Neuron (in vitro differentiated cells): ENCODE results near the gene GNPDA1.
A peak's percentile ranks its signal among the peaks of the same experiment; 100 is the strongest.
"Not testable (repeated sequence)": the region's sequence is repeated elsewhere in the genome, so short reads cannot be mapped to it uniquely, and the experiment has no call there.

Experiments used
- H2AFZ ChIP-seq: one replicate; pipeline ENCODE4 v1.6.1; 2013; ENCODE audit warnings: low read depth, mild to moderate bottlenecking, inconsistent platforms, low read length, moderate library complexity
- H3K27me3 ChIP-seq: one replicate; pipeline ENCODE4 v1.6.1; 2013; ENCODE audit warnings: low read length; ENCODE audit not compliant: insufficient read depth
- H3K36me3 ChIP-seq: one replicate; pipeline ENCODE4 v1.6.1; 2013; ENCODE audit warnings: low read length; ENCODE audit not compliant: insufficient read depth
- H3K4me1 ChIP-seq: one replicate; pipeline ENCODE4 v1.6.1; 2013; ENCODE audit warnings: low read length; ENCODE audit not compliant: insufficient read depth
- H3K4me3 ChIP-seq: 2 replicates; pipeline ENCODE4 v1.5.1; 2013; ENCODE audit warnings: mild to moderate bottlenecking, low read length, moderate library complexity
- H3K9me3 ChIP-seq: one replicate; pipeline ENCODE4 v1.6.1; 2013; ENCODE audit warnings: low read length

GNPDA1 gene

DNA sequence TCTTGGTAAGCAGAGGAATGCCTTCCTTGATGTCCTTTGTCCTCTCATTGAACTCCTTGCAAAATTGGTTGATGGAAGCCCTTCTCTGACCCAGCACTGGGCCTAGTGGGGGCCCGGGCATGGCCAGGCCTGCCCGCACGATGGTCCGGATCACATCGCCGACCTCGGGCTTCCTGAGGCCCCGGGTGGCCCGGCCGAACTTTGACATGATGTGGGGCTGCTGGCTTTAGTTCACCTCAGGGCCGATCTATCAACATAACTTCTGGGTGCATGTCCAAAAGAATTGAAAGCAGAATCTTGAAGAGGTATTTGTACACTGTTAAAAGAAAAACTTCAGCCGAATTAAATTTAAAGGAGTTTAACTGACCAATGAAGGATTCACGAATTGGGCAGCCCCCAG lies 24.1 kb upstream of the GNPDA1 start:
- Histone ChIP-seq H2AFZ (no peak overlapping the region), H3K9me3 (no peaks in the 10 kb centered on the region), H3K27me3 (no peaks in the 10 kb centered on the region), H3K4me3 (no peak overlapping the region), H3K4me1 (no peaks in the 10 kb centered on the region), H3K36me3 (no peaks in the 10 kb centered on the region)

DNA sequence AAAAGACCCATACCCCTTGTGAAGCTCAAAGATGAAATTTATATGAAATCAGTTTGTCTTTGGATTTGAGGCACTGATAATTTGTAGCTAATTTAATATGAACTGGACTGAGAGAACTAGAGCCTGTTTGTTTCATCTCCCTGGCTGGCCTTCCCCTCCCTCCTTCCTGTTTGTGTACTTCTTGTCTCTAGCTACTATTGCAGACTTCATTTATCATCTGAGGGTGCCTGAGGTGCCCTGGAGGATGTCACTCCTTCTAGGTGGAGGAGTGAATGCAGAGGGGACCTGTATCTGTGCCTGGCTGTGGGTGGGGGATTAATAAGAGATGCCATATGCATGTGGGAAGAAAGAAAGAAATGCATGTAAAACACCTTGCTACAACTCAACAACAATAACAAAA lies 22.2 kb upstream of the GNPDA1 start:
- H3K27me3 ChIP-seq, result no peaks in the 10 kb centered on the region
- H3K4me1 ChIP-seq, result no peaks in the 10 kb centered on the region
- no peak overlapping the region for H2AFZ ChIP-seq
- H3K4me3 ChIP-seq, result no peak overlapping the region
- H3K36me3 ChIP-seq, result no peaks in the 10 kb centered on the region
- no peaks in the 10 kb centered on the region for H3K9me3 ChIP-seq

GRCh38 chr5:142033632-142034567 lies 21.1 kb upstream of the GNPDA1 start:
- not testable (repeated sequence) for H3K9me3 ChIP-seq, H3K27me3 ChIP-seq, H2AFZ ChIP-seq, H3K4me1 ChIP-seq, H3K36me3 ChIP-seq, H3K4me3 ChIP-seq

DNA sequence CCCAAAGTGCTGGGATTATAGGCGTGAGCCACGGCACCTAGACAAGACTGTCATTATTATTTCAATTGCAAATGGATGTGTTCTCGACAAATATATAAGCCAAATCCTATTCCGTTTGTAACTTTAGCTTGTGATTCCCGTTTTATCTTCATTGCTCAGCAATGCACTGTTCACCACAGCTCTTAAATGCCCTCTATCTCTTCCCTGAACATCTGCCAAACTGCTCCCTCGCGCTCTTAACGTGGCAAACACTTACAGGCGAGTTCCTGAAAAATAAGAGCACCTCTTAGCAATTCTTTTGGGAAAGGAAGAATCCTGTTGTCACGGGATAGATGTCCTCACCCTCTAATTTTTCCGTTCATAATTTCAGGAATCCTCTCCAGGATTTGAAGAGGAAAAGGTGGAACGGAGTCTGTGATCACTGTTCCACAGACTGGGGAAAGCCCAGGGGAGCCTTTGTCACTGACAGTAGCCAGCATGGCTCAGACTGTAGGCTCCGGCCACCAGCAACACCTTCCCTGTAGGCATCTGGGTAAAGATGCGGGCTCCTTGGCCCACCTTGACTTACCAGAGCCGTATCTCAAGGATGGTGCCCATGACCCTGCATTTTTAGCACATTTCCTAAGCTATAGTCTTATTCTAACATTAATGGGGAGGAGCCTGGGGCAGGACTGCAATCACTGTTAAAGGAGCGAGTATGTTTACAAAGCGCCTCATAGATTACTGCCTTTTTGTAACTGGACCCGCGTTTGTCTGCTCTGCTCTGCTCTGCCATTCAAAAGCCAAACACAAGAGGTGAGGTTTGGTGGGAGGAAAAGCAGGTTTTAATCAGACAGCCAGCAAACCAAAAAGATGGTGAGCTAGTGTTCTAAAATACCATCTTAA lies 20.2 kb upstream of the GNPDA1 start:
- Histone ChIP-seq H3K9me3 (no peaks in the 10 kb centered on the region), H2AFZ (no peak overlapping the region), H3K36me3 (no peaks in the 10 kb centered on the region), H3K4me3 (no peak overlapping the region), H3K27me3 (no peaks in the 10 kb centered on the region), H3K4me1 (no peaks in the 10 kb centered on the region)

DNA sequence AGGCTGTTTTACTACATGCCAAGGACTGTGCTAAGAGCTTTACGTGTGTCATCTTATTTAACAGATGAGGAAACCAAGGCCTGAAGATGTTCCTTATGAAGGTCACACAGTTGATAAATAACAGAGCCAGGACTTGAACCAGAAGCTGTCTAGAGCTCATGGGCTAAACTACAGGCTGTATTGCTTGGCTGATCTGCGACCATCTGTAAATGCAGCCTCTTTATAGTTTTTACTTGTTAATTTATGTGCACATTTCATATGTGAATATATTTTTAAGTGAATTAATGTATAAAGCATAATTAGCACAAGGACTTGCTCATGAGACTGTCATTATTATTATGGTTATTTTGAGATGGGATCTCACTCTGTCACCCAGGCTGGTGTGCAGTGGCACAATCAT lies 19.3 kb upstream of the GNPDA1 start:
- no peak overlapping the region for H2AFZ ChIP-seq
- no peaks in the 10 kb centered on the region for H3K9me3 ChIP-seq
- no peaks in the 10 kb centered on the region for H3K36me3 ChIP-seq
- H3K4me3 ChIP-seq, result no peak overlapping the region
- H3K4me1 ChIP-seq, result no peaks in the 10 kb centered on the region
- no peaks in the 10 kb centered on the region for H3K27me3 ChIP-seq

DNA sequence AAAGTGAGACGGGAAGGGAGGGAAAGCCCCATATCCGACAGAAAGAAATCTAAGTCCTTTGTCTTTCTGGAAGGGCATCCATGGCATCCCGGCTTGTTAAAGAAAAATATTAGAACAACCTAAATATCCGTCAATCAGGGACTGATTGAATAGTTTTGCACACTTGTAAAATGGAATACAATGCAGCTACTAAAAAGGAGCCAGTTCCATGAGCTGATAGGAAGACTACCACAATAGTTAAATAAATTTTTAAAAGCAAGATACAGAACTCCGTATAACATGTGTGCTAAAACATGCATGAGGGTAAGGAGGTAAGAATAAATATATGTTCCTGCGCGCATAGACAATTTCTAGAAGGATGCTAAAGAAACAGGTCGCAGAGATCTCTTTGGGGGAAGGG lies 12.8 kb upstream of the GNPDA1 start:
- Histone ChIP-seq H2AFZ (peak overlapping the region; percentile 68), H3K36me3 (no peaks in the 10 kb centered on the region), H3K27me3 (no peaks in the 10 kb centered on the region), H3K9me3 (no peaks in the 10 kb centered on the region), H3K4me1 (peaks cover 2% of the 10 kb centered on the region), H3K4me3 (peak overlapping the region; percentile 64)

GRCh38 chr5:142024771-142025304 lies 12.0 kb upstream of the GNPDA1 start:
- Histone ChIP-seq H2AFZ (peak overlapping the region; percentile 68), H3K4me1 (peaks cover 2% of the 10 kb centered on the region), H3K4me3 (peak overlapping the region; percentile 64), H3K27me3 (no peaks in the 10 kb centered on the region), H3K36me3 (no peaks in the 10 kb centered on the region), H3K9me3 (no peaks in the 10 kb centered on the region)

DNA sequence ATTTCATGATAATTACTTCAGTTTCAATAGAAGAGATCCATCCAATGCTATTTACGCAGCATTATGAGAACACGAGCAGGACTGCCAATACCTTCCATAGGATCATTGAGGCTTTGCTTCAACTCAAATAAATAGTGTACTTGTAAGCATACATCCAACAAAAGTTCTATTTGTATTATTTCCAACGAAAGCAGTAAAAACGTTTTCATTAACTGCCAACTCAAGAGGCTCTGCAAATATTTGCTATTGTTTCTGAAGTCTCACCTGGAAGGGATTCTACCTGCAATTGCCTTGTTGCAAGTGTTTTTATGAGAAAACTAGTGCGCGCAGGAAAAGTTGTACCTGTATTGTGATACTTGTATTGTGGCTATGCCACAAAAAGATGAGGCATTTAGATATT lies 11.0 kb upstream of the GNPDA1 start:
- Histone ChIP-seq H3K36me3 (no peaks in the 10 kb centered on the region), H3K27me3 (no peaks in the 10 kb centered on the region), H3K4me3 (peak overlapping the region; percentile 64), H2AFZ (peak overlapping the region; percentile 68), H3K9me3 (no peaks in the 10 kb centered on the region), H3K4me1 (peaks cover 2% of the 10 kb centered on the region)

DNA sequence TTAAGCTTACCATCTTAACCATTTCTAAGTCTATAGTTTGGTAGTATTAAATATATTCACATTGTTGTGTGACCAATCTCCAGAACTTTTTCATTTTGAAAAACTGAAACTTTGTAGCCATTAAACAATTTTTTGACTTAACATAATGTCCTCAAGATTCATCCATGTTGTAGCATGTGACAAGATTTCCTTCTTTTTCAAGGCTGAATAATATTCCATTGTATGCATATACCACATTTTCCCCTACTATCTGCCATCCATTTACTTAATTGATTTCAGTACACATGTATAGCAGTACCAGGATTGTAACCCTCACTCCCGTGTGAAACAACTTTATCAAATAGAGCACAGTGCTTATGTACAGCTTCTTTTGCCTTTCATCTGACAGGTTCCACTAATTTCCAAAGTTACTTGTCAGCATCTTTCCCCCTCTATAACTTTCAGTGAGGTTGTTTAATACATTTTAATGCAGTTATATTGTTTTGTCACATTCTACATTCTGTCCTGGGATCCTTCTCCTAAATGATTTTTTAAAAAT lies 7.4 kb upstream of the GNPDA1 start:
- H2AFZ ChIP-seq, result no peak overlapping the region
- H3K4me3 ChIP-seq, result no peak overlapping the region
- H3K36me3 ChIP-seq, result no peaks in the 10 kb centered on the region
- no peaks in the 10 kb centered on the region for H3K9me3 ChIP-seq
- peaks cover 2% of the 10 kb centered on the region for H3K4me1 ChIP-seq
- no peaks in the 10 kb centered on the region for H3K27me3 ChIP-seq

- H3K4me3 ChIP-seq, result no peak overlapping the region
- H2AFZ ChIP-seq, result no peak overlapping the region
- no peaks in the 10 kb centered on the region for H3K27me3 ChIP-seq
- H3K9me3 ChIP-seq, result no peaks in the 10 kb centered on the region
- H3K36me3 ChIP-seq, result no peaks in the 10 kb centered on the region
- no peaks in the 10 kb centered on the region for H3K4me1 ChIP-seq
Observed at GRCh38 chr5:142017832-142018427, 5.1 kb upstream of the GNPDA1 start.

GRCh38 chr5:142016556-142016955 lies 3.7 kb upstream of the GNPDA1 start:
- no peaks in the 10 kb centered on the region for H3K4me1 ChIP-seq
- no peak overlapping the region for H2AFZ ChIP-seq
- no peaks in the 10 kb centered on the region for H3K9me3 ChIP-seq
- H3K27me3 ChIP-seq, result no peaks in the 10 kb centered on the region
- H3K36me3 ChIP-seq, result no peaks in the 10 kb centered on the region
- no peak overlapping the region for H3K4me3 ChIP-seq

GRCh38 chr5:142015781-142016533 lies 3.1 kb upstream of the GNPDA1 start:
- Histone ChIP-seq H3K4me3 (no peak overlapping the region), H2AFZ (no peak overlapping the region), H3K36me3 (no peaks in the 10 kb centered on the region), H3K27me3 (no peaks in the 10 kb centered on the region), H3K9me3 (no peaks in the 10 kb centered on the region), H3K4me1 (no peaks in the 10 kb centered on the region)
